SH-SY5Y (cell line): ENCODE data around the gene PLIN4.

Experiments used
- GATA2 ChIP-seq: IDR thresholded peaks from 2 replicates; pipeline ENCODE4 v1.6.1; 2011; ENCODE audit warnings: mild to moderate bottlenecking, low read depth, low read length
- GATA3 ChIP-seq: IDR thresholded peaks from 2 replicates; pipeline ENCODE4 v1.6.1; 2011; ENCODE audit warnings: low read depth, mild to moderate bottlenecking, low read length, moderate library complexity

DNA sequence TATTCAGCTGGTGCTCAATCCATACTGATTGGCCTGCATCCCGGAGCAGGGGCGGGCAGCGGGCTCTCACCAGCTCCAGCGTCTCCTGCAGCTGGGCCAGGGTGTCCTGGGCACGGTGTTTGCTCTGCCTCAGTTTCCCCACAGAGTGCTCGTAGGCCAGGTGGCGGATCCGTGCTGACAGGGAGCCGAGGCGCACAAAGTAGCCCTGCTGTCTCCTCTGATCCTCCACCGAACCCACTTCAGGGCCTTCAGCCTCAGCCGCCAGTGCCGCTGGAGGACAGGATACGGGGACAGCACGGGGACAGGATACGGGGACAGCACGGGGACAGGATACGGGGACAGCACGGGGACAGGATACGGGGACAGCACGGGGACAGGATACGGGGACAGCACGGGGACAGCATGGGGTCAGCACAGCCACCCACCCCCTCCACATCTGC, 7.3 kb upstream of the PLIN4 start:
- no peak for TF ChIP-seq GATA2
- TF ChIP-seq GATA3 = no peak
